ENCODE data around the gene GPD2. TPM values are rescaled to one million over a fixed set of nuclear protein-coding genes. Genes with fewer than 3 reads are reported as not detected.

GPD2 gene
- total and polyA plus RNA-seq, 2 experiments from 2014 or later: 11.3 to 27.4 TPM

- Histone ChIP-seq H3K27me3 (no peaks in the 10 kb centered on the region), H3K9me3 (ENCODE audit: low read depth) (no peaks in the 10 kb centered on the region), H3K27ac (no peak overlapping the region), H3K36me3 (no peaks in the 10 kb centered on the region), H3K4me3 (no peak overlapping the region), H3K4me1 (ENCODE audit: low read depth) (peaks cover 4% of the 10 kb centered on the region)
- no peak for TF ChIP-seq CTCF (IDR thresholded peaks at IDR 0.05; ENCODE audit: low read depth, low read length)
- no peak for DNase-seq (ENCODE audit: low read depth in 1 of 2, low spot score in 1 of 2)
Measured at GRCh38 chr2:156536534-156536933, 100.4 kb downstream of the GPD2 start.

- no peaks in the 10 kb centered on the region for H3K9me3 ChIP-seq (ENCODE audit: low read depth)
- no peak for TF ChIP-seq CTCF (IDR thresholded peaks at IDR 0.05; ENCODE audit: low read depth, low read length)
- DNase-seq (ENCODE audit: low read depth in 1 of 2, low spot score in 1 of 2): peak in 1 of 2 donors; percentile 8
Measured at GRCh38 chr2:156537141-156537540, 101.0 kb downstream of the GPD2 start.

DNA sequence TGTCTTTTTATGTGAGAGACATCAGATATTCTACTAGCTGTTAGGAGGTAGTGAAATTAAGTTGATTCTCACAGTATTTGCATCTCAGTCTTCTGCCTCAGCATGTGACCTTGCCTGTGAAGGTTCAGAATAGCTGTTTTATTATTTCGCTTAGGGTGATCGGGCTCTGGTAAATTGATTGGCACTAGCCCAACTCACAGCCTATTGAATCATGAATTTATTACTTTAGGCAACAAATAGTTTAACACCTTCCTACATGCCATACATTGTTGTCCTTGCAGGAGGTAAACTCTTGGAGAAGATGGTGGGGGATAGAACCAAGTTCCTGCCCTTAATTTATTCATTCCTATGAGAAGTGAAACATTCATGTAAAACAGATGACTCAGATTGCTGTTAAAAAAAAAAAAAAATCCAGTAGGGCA, 101.9 kb downstream of the GPD2 start:
- peaks cover 4% of the 10 kb centered on the region for H3K4me1 ChIP-seq (ENCODE audit: low read depth)
- H3K4me3 ChIP-seq: no peak overlapping the region
- no peaks in the 10 kb centered on the region for H3K27me3 ChIP-seq
- no peaks in the 10 kb centered on the region for H3K36me3 ChIP-seq
- TF ChIP-seq CTCF (IDR thresholded peaks at IDR 0.05; ENCODE audit: low read depth, low read length): no peak
- H3K9me3 ChIP-seq (ENCODE audit: low read depth): no peaks in the 10 kb centered on the region
- no peak overlapping the region for H3K27ac ChIP-seq
- DNase-seq (ENCODE audit: low read depth in 1 of 2, low spot score in 1 of 2): no peak

More at GRCh38 chr2:156537141-156537540, 101.0 kb downstream of the GPD2 start:
- H3K27ac ChIP-seq: no peak overlapping the region
- H3K36me3 ChIP-seq: no peaks in the 10 kb centered on the region
- H3K27me3 ChIP-seq: no peaks in the 10 kb centered on the region
- H3K4me1 ChIP-seq (ENCODE audit: low read depth): peaks cover 4% of the 10 kb centered on the region
- H3K4me3 ChIP-seq: no peak overlapping the region

- H3K27me3 ChIP-seq: no peaks in the 10 kb centered on the region
- TF ChIP-seq CTCF (IDR thresholded peaks at IDR 0.05; ENCODE audit: low read depth, low read length): no peak
- DNase-seq (ENCODE audit: low read depth in 1 of 2, low spot score in 1 of 2): no peak
- no peak overlapping the region for H3K27ac ChIP-seq
- H3K9me3 ChIP-seq (ENCODE audit: low read depth): no peaks in the 10 kb centered on the region
- peaks cover 4% of the 10 kb centered on the region for H3K4me1 ChIP-seq (ENCODE audit: low read depth)
- H3K36me3 ChIP-seq: no peaks in the 10 kb centered on the region
- no peak overlapping the region for H3K4me3 ChIP-seq
Measured at GRCh38 chr2:156539086-156539860, 103.1 kb downstream of the GPD2 start.

DNA sequence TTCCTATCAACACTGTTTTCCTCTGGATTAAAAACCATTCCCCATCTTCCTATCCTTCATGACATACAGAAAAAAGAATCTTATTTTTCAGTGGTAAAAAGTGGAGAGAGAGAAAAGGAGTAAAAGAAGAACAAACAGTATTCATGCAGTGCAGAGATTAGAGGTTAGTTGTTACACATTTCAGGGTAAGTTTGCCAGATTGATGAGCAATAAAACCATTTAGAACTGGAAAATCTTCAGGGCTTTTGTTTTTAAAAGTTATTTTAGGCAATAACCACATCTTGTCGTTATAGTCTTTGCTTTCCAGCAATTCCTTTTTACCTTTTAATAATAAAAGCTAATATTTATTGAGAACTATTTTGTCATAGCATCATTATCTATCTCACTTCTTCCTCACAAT, 104.5 kb downstream of the GPD2 start:
- DNase-seq (ENCODE audit: low read depth in 1 of 2, low spot score in 1 of 2): no peak
- Histone ChIP-seq H3K27me3 (no peaks in the 10 kb centered on the region), H3K9me3 (ENCODE audit: low read depth) (no peaks in the 10 kb centered on the region), H3K27ac (no peak overlapping the region), H3K4me3 (no peak overlapping the region), H3K36me3 (no peaks in the 10 kb centered on the region), H3K4me1 (ENCODE audit: low read depth) (peaks cover 2% of the 10 kb centered on the region)
- no peak for TF ChIP-seq CTCF (IDR thresholded peaks at IDR 0.05; ENCODE audit: low read depth, low read length)
